GM20431 (cell line): ENCODE measurements around the gene AGTPBP1.
"Not testable (repeated sequence)": the region's sequence is repeated elsewhere in the genome, so short reads cannot be mapped to it uniquely, and the experiment has no call there.

Experiments
- in situ Hi-C: fragments of 300-500 bp; cut with MseI, MboI; formaldehyde crosslinking; loops from one replicate; pipeline ENCODE4 v1.15.0; 2020; ENCODE audit warnings: low sequenced_read_pairs; ENCODE audit not compliant: unreplicated experiment

AGTPBP1 gene

DNA sequence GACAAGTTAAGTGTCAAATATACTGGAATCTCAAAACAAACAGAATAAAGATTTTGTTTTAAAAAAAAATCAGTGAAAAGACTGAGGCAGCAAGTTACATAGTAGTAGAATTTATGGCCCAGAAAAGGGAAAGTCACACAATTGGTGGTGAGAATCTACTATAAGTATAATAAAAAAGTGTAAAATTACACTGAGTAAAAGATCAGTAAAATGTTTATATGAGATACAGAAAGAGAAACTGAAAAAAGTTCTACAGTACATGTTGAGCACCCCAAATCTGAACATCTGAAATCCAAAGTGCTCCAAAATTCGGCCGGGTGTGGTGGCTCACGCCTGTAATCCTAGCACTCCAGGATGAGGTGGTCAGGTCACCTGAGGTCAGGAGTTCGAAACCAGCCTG is 15.0 kb downstream of the AGTPBP1 start:
- in situ Hi-C loops = no loop called here

DNA sequence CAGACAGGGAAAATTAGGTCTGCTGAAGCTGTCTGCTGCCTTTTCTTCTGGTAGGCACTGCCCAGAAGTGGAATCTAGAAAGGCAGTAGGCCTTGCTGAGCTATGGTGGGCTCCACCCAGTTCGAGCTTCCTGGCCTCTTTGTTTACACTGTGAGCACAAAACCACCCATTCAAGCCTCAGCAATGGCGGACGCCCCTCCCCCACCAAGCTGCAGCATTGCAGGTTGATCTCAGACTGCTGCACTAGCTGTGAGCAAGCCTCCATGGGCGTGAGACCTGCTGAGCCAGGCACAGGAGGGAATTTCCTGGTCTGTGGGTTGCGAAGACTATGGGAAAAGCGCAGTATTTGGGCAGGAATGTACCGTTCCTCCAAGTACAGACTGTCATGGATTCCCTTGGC is 18.5 kb downstream of the AGTPBP1 start:
- in situ Hi-C loops = no loop called here

DNA sequence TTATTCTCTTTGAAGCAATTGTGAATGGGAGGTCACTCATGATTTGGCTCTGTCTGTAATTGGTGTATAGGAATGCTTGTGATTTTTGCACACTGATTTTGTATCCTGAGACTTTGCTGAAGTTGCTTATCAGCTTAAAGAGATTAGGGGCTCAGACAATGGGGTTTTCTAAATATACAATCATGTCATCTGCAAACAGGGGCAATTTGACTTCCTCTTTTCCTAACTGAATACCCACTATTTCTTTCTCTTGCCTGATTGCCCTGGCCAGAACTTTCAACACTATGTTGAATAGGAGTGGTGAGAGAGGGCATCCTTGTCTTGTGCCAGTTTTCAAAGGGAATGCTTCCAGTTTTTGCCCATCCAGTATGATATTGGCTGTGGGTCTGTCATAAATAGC is 22.3 kb downstream of the AGTPBP1 start:
- in situ Hi-C loops = not testable (repeated sequence)

- in situ Hi-C loops = not testable (repeated sequence)
Observed at GRCh38 chr9:85717818-85718217, 23.9 kb downstream of the AGTPBP1 start.

- in situ Hi-C loops = no loop called here
Observed at GRCh38 chr9:85717220-85717619, 24.5 kb downstream of the AGTPBP1 start.

DNA sequence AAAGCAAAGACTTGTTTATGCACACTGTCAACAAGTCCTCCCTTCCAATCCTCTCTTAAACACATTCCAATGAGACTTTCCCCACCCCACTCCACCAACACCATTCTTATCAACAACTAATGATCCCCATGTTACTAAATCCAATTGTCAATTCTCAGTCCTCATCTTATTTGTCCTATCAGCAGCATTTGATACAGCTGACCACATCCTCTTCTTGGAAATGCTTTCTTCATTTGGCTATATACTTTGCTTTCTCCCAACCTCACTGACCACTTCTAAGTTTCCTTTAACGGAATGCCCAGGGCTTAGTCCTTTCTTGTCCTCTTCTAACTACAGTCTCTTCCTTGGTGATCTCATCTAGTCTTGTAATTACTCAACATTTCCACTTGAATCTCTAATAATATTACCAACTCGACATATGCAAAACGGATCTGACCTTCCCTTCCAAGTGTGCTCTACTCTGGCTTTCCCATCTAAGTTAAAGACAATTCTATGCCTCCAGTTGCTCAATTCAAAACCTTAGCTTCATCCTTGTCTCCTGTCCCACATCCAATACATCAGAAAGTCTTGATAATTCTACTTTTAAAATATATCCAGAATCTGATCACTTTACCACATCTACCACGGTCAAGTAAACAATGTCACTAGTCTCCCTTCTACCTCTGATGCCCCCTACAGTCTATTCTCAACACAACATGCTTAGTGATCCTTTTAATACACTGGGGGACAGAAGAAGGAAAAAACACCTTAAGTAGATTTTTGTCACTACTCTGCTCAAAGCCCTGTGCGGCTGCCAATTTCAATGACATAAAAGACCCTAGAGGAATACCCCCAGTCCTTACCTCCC is 25.5 kb downstream of the AGTPBP1 start:
- in situ Hi-C loops = no loop called here

GRCh38 chr9:85715587-85715986 is 26.2 kb downstream of the AGTPBP1 start:
- in situ Hi-C loops = no loop called here

- in situ Hi-C loops = no loop called here
Observed at GRCh38 chr9:85713897-85714296, 27.9 kb downstream of the AGTPBP1 start.

DNA sequence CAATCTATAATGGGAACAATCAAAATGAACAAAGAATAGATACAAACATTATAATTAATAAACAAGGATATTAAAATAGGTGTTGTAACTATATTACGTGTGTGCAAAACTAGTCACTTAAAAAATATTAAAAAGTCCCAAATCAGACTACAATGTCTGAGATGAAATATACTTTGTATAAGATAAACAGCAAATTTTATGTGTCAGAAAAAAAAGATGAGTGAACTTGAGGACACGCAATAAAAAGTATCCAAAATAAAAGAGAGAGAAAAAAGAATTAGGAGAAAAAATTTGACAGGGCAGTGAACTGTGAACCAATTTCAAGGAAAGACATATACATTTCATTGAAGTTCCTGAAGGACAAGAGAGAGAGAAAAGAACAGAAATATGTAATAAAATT is 37.0 kb downstream of the AGTPBP1 start:
- in situ Hi-C loops = no loop called here

DNA sequence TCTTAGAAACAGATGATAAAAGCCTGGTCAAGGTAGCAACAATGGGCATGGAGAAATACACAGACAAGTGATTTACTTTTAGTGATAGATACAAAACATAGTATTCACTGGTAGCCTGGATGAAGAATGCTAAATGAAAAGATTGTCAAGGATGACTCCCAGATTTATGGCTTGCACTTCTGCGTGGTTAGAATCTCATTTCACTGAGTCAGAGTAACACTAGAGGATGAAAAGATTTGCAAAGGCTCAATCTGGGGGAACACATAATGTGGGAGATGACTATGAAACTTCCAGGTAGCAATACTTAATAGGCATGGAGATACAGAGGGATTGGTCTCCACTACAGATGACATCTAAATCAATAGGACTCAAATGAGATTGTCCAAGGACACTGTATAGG is 38.4 kb downstream of the AGTPBP1 start:
- in situ Hi-C loops = no loop called here

DNA sequence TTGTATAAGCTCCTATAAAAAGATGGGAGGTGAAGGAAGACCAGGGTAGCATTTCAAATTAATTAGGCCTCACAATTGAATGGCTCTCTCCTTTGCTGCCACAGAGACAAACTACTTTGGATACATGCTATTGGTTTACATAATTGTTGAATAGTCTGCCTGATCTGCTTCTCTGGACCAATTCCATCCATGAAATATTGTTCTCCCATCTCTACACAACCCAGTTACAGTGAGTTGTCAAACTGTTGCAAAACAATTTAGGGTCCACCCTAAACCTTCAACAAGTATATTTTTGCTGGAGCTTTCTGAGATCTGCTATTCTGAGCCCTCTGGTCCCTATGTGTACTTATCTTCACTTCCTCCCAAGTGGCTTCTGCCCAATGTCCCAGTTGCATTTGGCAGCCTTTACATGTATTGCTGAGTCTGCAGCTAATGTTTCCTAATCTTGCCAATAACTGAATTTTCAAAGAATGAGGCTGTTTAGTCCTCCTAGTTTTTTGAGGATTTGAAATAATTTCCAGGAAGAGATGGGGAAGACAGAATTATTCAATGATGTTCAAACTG is 38.9 kb downstream of the AGTPBP1 start:
- in situ Hi-C loops = no loop called here

DNA sequence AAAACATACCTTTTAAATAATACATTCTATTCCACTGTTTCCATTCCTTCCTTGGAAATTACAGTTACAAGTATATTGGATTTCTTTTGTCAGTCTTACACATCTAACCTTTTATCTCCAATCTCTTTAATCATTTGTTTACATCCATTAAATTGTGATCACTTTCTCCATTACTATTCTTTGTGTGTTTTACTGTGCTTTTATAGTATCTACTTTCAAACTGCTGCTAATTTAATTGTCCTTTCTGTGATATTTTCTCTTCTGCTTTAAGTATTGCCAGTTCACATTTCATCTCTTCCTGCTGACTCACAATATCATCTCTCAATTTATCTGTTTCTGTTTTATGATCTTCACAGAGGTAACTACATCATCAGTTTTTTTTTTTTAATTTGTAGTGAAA is 39.6 kb downstream of the AGTPBP1 start:
- in situ Hi-C loops = no loop called here

- in situ Hi-C loops = no loop called here
Observed at GRCh38 chr9:85700330-85700729, 41.4 kb downstream of the AGTPBP1 start.

- in situ Hi-C loops = no loop called here
Observed at GRCh38 chr9:85688361-85688760, 53.4 kb downstream of the AGTPBP1 start.

GRCh38 chr9:85685081-85685480 is 56.7 kb downstream of the AGTPBP1 start:
- in situ Hi-C loops = no loop called here

- in situ Hi-C loops = no loop called here
Observed at GRCh38 chr9:85676790-85677189, 65.0 kb downstream of the AGTPBP1 start.

GRCh38 chr9:85667374-85667773 is 74.4 kb downstream of the AGTPBP1 start:
- in situ Hi-C loops = no loop called here

DNA sequence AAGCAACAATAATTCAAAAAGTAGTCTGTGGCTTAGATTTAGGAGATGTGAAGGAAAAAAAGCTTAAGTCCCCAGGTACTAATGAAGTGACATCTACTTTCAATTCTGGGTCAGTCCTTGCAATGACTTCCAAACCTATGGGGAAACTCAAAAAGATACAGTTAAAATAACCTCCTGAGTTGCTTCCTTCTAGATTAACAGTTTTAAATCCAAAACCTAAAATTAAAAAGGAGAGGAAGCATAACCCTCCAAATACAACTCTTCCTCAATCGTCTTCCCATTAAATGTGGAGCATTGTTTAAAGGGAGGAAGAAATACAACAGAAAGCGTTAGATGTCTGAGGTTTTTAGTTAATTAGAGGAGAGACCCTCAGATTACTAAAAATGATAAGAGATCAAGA is 75.7 kb downstream of the AGTPBP1 start:
- in situ Hi-C loops = no loop called here

DNA sequence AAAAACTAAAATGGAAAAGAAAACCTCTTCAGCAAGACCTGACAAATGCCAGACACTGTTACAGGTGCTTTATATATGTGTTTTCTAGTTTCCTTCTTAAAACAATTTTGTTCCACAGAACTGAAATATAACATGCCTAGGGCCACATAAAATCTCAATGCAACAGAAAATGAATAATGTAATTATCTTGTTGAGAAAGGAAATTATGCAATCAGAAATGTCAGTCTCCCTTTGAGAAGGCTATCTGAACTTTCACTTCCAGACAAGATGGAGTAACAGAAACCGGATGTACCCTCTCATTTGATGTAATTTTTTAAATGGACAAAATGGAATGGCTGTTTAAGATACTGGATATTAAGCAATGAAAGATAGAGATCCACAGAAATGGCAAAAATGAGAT is 79.2 kb downstream of the AGTPBP1 start:
- in situ Hi-C loops = no loop called here

GRCh38 chr9:85658716-85659115 is 83.0 kb downstream of the AGTPBP1 start:
- in situ Hi-C loops = no loop called here

GRCh38 chr9:85653153-85653552 is 88.6 kb downstream of the AGTPBP1 start:
- in situ Hi-C loops = no loop called here

GRCh38 chr9:85647571-85647970 is 94.2 kb downstream of the AGTPBP1 start:
- in situ Hi-C loops = no loop called here
